Trophoblast cell (in vitro differentiated cells and primary cell): ENCODE results near the gene EPB41L4A.

Source experiments
- DNase-seq, 2 donors: peaks; one replicate each; pipeline ENCODE4 v3.0.0-alpha.2; 2016
- H2AFZ ChIP-seq: 2 replicates; pipeline ENCODE4 v1.6.1; 2013; ENCODE audit warnings: low read length, moderate library complexity, mild to moderate bottlenecking; ENCODE audit not compliant: insufficient read depth, poor library complexity
- H2AK5ac ChIP-seq: 2 replicates; pipeline ENCODE4 v1.6.1; 2013; ENCODE audit warnings: mild to moderate bottlenecking, low read length
- H2BK120ac ChIP-seq: 2 replicates; pipeline ENCODE4 v1.6.1; 2013; ENCODE audit warnings: low read length, mild to moderate bottlenecking, moderate library complexity; ENCODE audit not compliant: insufficient read depth, poor library complexity
- H2BK12ac ChIP-seq: 2 replicates; pipeline ENCODE4 v1.6.1; 2013; ENCODE audit warnings: mild to moderate bottlenecking, low read length, moderate library complexity
- H2BK5ac ChIP-seq: 2 replicates; pipeline ENCODE4 v1.6.1; 2013; ENCODE audit warnings: low read length, low read depth, moderate library complexity, mild to moderate bottlenecking; ENCODE audit not compliant: poor library complexity
- H3K14ac ChIP-seq: 2 replicates; pipeline ENCODE4 v1.6.1; 2013; ENCODE audit warnings: mild to moderate bottlenecking, low read length
- H3K18ac ChIP-seq: 2 replicates; pipeline ENCODE4 v1.6.1; 2013; ENCODE audit warnings: mild to moderate bottlenecking, low read length
- H3K23ac ChIP-seq: 2 replicates; pipeline ENCODE4 v1.6.1; 2013; ENCODE audit warnings: low read length
- H3K27ac ChIP-seq: 2 replicates; pipeline ENCODE4 v1.5.1; 2013; ENCODE audit warnings: low read depth, mild to moderate bottlenecking, inconsistent platforms, low read length, moderate library complexity
- H3K27me3 ChIP-seq: 2 replicates; pipeline ENCODE4 v1.6.1; 2013; ENCODE audit warnings: inconsistent platforms, mild to moderate bottlenecking, low read length, moderate library complexity; ENCODE audit not compliant: insufficient read depth
- H3K36me3 ChIP-seq, 2 experiments: 1 replicate in 1 of 2; 2 replicates in 1 of 2; pipeline ENCODE4 v1.6.1; 2013; ENCODE audit warnings: low read length in 2 of 2, mild to moderate bottlenecking in 2 of 2, moderate library complexity in 1 of 2; ENCODE audit not compliant: insufficient read depth in 2 of 2, control insufficient read depth in 1 of 2
- H3K4ac ChIP-seq: 2 replicates; pipeline ENCODE4 v1.6.1; 2013; ENCODE audit warnings: low read depth, mild to moderate bottlenecking, low read length, moderate library complexity
- H3K4me1 ChIP-seq, 2 experiments: 1 replicate in 1 of 2; 2 replicates in 1 of 2; pipeline ENCODE4 v1.6.1; 2013; ENCODE audit warnings: low read length in 2 of 2, mild to moderate bottlenecking in 2 of 2, moderate library complexity in 1 of 2; ENCODE audit not compliant: insufficient read depth in 2 of 2, control insufficient read depth in 1 of 2
- H3K4me2 ChIP-seq: 2 replicates; pipeline ENCODE4 v1.6.1; 2013; ENCODE audit warnings: inconsistent platforms, mild to moderate bottlenecking, low read length, moderate library complexity
- H3K4me3 ChIP-seq: 2 replicates; pipeline ENCODE4 v1.5.1; 2013; ENCODE audit warnings: mild to moderate bottlenecking, low read depth, low read length, inconsistent platforms
- H3K79me1 ChIP-seq: one replicate; pipeline ENCODE4 v1.6.1; 2013; ENCODE audit warnings: low read length
- H3K79me2 ChIP-seq: 2 replicates; pipeline ENCODE4 v1.6.1; 2013; ENCODE audit warnings: low read length, mild to moderate bottlenecking; ENCODE audit not compliant: control insufficient read depth, insufficient read depth, poor library complexity
- H3K9ac ChIP-seq: 2 replicates; pipeline ENCODE4 v1.6.1; 2013; ENCODE audit warnings: mild to moderate bottlenecking, low read length
- H3K9me3 ChIP-seq: 2 replicates; pipeline ENCODE4 v1.6.1; 2013; ENCODE audit warnings: low read depth, mild to moderate bottlenecking, control low read depth, inconsistent platforms, low read length; ENCODE audit not compliant: insufficient read depth
- H4K12ac ChIP-seq: 2 replicates; pipeline ENCODE4 v1.6.1; 2013; ENCODE audit warnings: low read depth, mild to moderate bottlenecking, low read length, moderate library complexity
- H4K8ac ChIP-seq: 2 replicates; pipeline ENCODE4 v1.6.1; 2013; ENCODE audit warnings: low read depth, mild to moderate bottlenecking, low read length, moderate library complexity
- H4K91ac ChIP-seq: one replicate; pipeline ENCODE4 v1.6.1; 2013; ENCODE audit warnings: low read depth, mild to moderate bottlenecking, low read length, moderate library complexity
- WGBS: extraction: QIAGEN DNeasy Blood & Tissue Kit; methylation state at CpG from one replicate; pipeline ENCODE4 v1.1.7; 2013; ENCODE audit warnings: missing lambda C conversion rate; ENCODE audit not compliant: insufficient read length, insufficient coverage; ENCODE audit errors: extremely low coverage; 5-methylcytosine and 5-hydroxymethylcytosine counted together

The EPB41L4A gene

GRCh38 chr5:112373885-112374284 is 45.2 kb downstream of the EPB41L4A start:
- Histone ChIP-seq H3K9me3 (no peaks in the 10 kb centered on the region), H3K4me2 (no peak overlapping the region), H4K91ac (no peak overlapping the region), H3K27me3 (no peaks in the 10 kb centered on the region), H3K4me3 (no peak overlapping the region), H3K14ac (no peak overlapping the region), H3K79me2 (no peaks in the 10 kb centered on the region), H2BK5ac (no peak overlapping the region), H3K18ac (no peak overlapping the region), H3K4ac (no peak overlapping the region), H2BK120ac (no peak overlapping the region), H3K9ac (no peak overlapping the region), H2AK5ac (no peak overlapping the region), H3K27ac (no peak overlapping the region), H3K4me1 (peaks cover 0 to 4% of the 10 kb centered on the region in 2 experiments), H2AFZ (no peak overlapping the region), H3K23ac (no peak overlapping the region), H4K12ac (no peak overlapping the region), H4K8ac (no peak overlapping the region), H2BK12ac (no peak overlapping the region), H3K79me1 (no peaks in the 10 kb centered on the region), H3K36me3 (no peaks in the 10 kb centered on the region)
- no CpG with 5 or more reads among the region's 2 CpGs for WGBS
- DNase-seq, result no peak

GRCh38 chr5:112372543-112372942 is 46.5 kb downstream of the EPB41L4A start:
- Histone ChIP-seq H2BK12ac (no peak overlapping the region), H2AFZ (no peak overlapping the region), H3K4me2 (no peak overlapping the region), H4K91ac (no peak overlapping the region), H3K4me1 (peaks cover 0 to 4% of the 10 kb centered on the region in 2 experiments), H3K14ac (no peak overlapping the region), H3K27me3 (no peaks in the 10 kb centered on the region), H4K8ac (no peak overlapping the region), H3K18ac (no peak overlapping the region), H3K79me1 (no peaks in the 10 kb centered on the region), H3K23ac (no peak overlapping the region), H2AK5ac (no peak overlapping the region), H3K9me3 (no peaks in the 10 kb centered on the region), H3K36me3 (no peaks in the 10 kb centered on the region), H2BK120ac (no peak overlapping the region), H3K4me3 (no peak overlapping the region), H3K79me2 (no peaks in the 10 kb centered on the region), H3K9ac (no peak overlapping the region), H2BK5ac (no peak overlapping the region), H3K27ac (no peak overlapping the region), H3K4ac (no peak overlapping the region), H4K12ac (no peak overlapping the region)
- DNase-seq, result peak in 1 of 2 donors; percentile 32

- Histone ChIP-seq H3K4me3 (no peak overlapping the region), H3K23ac (no peak overlapping the region), H3K27me3 (no peaks in the 10 kb centered on the region), H3K27ac (no peak overlapping the region), H4K8ac (no peak overlapping the region), H3K4me1 (peaks cover 0 to 4% of the 10 kb centered on the region in 2 experiments), H3K36me3 (no peaks in the 10 kb centered on the region), H3K4ac (no peak overlapping the region), H3K79me2 (no peaks in the 10 kb centered on the region), H3K18ac (no peak overlapping the region), H2BK12ac (no peak overlapping the region), H2BK5ac (no peak overlapping the region), H2AFZ (no peak overlapping the region), H3K9me3 (no peaks in the 10 kb centered on the region), H2BK120ac (no peak overlapping the region), H4K91ac (no peak overlapping the region), H3K9ac (no peak overlapping the region), H3K79me1 (no peaks in the 10 kb centered on the region), H3K14ac (no peak overlapping the region), H2AK5ac (no peak overlapping the region), H4K12ac (no peak overlapping the region), H3K4me2 (no peak overlapping the region)
- DNase-seq, result no peak
- no CpG with 5 or more reads among the region's 2 CpGs for WGBS
These were observed 48.0 kb downstream of the EPB41L4A start for GRCh38 chr5:112371067-112371466.

GRCh38 chr5:112367400-112367799 is 51.7 kb downstream of the EPB41L4A start:
- Histone ChIP-seq H4K91ac (no peak overlapping the region), H3K27ac (no peak overlapping the region), H4K12ac (no peak overlapping the region), H3K4ac (no peak overlapping the region), H3K9me3 (no peaks in the 10 kb centered on the region), H3K18ac (no peak overlapping the region), H3K4me2 (no peak overlapping the region), H3K9ac (no peak overlapping the region), H3K79me2 (no peaks in the 10 kb centered on the region), H3K79me1 (no peaks in the 10 kb centered on the region), H2AK5ac (no peak overlapping the region), H2BK5ac (no peak overlapping the region), H3K14ac (no peak overlapping the region), H3K4me3 (no peak overlapping the region), H2AFZ (no peak overlapping the region), H2BK12ac (no peak overlapping the region), H4K8ac (no peak overlapping the region), H3K36me3 (no peaks in the 10 kb centered on the region), H3K23ac (no peak overlapping the region), H3K27me3 (no peaks in the 10 kb centered on the region), H2BK120ac (no peak overlapping the region), H3K4me1 (no peaks in the 10 kb centered on the region)
- WGBS, result no CpG with 5 or more reads among the region's 4 CpGs
- no peak for DNase-seq
